Thyroid gland (tissue), 4 donors: ENCODE measurements around the gene TCOF1. TPM values are rescaled to one million over a fixed set of nuclear protein-coding genes. Genes with fewer than 3 reads are reported as not detected.
A peak's percentile ranks its signal among the peaks of the same experiment; 100 is the strongest.

ENCODE experiments used
- DNase-seq, 2 donors: peaks; one replicate each; pipeline ENCODE4 v3.0.0-alpha.2; 2019
- H3K27ac ChIP-seq, 3 donors: fragments of 200-600 bp; sonication (generic); 1 replicate in 2 of 3; 2 replicates in 1 of 3; pipeline ENCODE4 v1.5.1; 2016 to 2019; ENCODE audit warnings: mild to moderate bottlenecking in 1 of 3, moderate library complexity in 1 of 3
- H3K27me3 ChIP-seq: fragments of 200-600 bp; sonication (generic); one replicate; pipeline ENCODE4 v1.5.1; 2019
- H3K36me3 ChIP-seq, 2 donors: fragments of 200-600 bp; sonication (generic); one replicate each; pipeline ENCODE4 v1.5.1; 2016 to 2019
- H3K4me1 ChIP-seq, 2 donors: fragments of 200-600 bp; sonication (generic); one replicate each; pipeline ENCODE4 v1.5.1; 2017 to 2019
- H3K4me3 ChIP-seq, 3 donors: fragments of 200-600 bp; sonication (generic); replicated peaks in 1 of 3; 1 replicate in 2 of 3; 2 replicates in 1 of 3; pipeline ENCODE4 v1.5.1; 2016; ENCODE audit warnings: mild to moderate bottlenecking in 1 of 3
- H3K9me3 ChIP-seq: fragments of 200-600 bp; sonication (generic); one replicate; pipeline ENCODE4 v1.5.1; 2017
- POLR2A ChIP-seq, 2 donors: fragments of 450-650 bp; IDR thresholded peaks; one replicate each; pipeline ENCODE4 v1.6.1; 2017; ENCODE audit warnings: antibody characterized with exemption in 2 of 2, mild to moderate bottlenecking in 2 of 2, moderate library complexity in 1 of 2
- WGBS, 2 donors: methylation state at CpG; one replicate each; pipeline ENCODE4 v1.1.5; 2017; 5-methylcytosine and 5-hydroxymethylcytosine counted together
- intact Hi-C: fragments of 100-400 bp; cut with DNase I; formaldehyde crosslinking; loops from one replicate; pipeline ENCODE4 v1.15.1; 2023
- total RNA-seq, 4 donors: library from RNA; depleted of rRNA; stranded (reverse); fragments of >200 nt; gene quantifications; one replicate each; pipeline ENCODE4 v1.2.3, GENCODE V29; 2016
- TF ChIP-seq, protein P1 (sequence below), 6 experiments: fragments of 200-600 bp in 3 of 6; fragments of 450-650 bp in 3 of 6; sonication (generic) in 3 of 6; IDR thresholded peaks; one replicate each; pipeline ENCODE4 v1.5.1; 2016 to 2019; ENCODE audit warnings: antibody characterized with exemption in 6 of 6, mild to moderate bottlenecking in 2 of 6, inconsistent platforms in 1 of 6, moderate library complexity in 1 of 6

TCOF1 gene
- total RNA-seq, 4 donors from 2014 or later: 20.7 to 28.0 (median 25.3) TPM

DNA sequence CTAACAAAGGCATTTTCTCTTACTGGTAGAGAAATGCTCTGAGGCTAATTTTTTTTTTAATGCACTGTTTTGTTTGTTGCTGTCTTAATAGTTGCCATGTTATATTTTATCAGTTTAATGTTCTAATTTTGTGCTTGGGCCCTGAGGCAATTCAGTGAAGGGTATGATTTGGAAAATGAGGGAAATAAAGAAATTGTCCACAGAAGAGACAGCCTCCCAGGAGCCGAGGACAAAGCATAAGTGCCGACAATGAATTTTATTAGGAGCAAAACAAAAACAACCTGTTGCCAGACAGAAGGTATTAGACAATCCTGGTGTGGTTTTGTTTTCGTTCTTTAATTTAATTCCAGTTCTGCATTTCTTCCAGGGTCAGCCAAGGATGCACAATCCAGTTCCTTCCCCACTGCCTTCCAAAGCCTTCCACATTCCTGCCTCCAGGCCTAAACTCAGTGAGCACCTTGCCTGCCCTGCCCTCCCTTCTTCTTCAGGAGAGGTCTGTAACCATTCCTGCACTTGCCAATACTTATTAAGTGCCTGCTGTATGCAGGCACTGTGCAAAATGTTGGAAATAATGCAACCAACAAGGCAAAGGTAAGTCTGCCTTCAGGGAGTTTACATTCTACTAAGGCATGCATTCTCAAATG, 4.3 kb upstream of the TCOF1 start:
- Histone ChIP-seq H3K27ac (no peak overlapping the region), H3K36me3 (no peaks in the 10 kb centered on the region), H3K27me3 (no peaks in the 10 kb centered on the region), H3K9me3 (no peaks in the 10 kb centered on the region), H3K4me3 (no peak overlapping the region), H3K4me1 (peaks cover under 1 to 2% of the 10 kb centered on the region in 2 donors)
- no peak for DNase-seq
- intact Hi-C loops: no loop called here
- no peak for TF ChIP-seq POLR2A (IDR thresholded peaks at IDR 0.05)
- TF ChIP-seq, protein P1, sequence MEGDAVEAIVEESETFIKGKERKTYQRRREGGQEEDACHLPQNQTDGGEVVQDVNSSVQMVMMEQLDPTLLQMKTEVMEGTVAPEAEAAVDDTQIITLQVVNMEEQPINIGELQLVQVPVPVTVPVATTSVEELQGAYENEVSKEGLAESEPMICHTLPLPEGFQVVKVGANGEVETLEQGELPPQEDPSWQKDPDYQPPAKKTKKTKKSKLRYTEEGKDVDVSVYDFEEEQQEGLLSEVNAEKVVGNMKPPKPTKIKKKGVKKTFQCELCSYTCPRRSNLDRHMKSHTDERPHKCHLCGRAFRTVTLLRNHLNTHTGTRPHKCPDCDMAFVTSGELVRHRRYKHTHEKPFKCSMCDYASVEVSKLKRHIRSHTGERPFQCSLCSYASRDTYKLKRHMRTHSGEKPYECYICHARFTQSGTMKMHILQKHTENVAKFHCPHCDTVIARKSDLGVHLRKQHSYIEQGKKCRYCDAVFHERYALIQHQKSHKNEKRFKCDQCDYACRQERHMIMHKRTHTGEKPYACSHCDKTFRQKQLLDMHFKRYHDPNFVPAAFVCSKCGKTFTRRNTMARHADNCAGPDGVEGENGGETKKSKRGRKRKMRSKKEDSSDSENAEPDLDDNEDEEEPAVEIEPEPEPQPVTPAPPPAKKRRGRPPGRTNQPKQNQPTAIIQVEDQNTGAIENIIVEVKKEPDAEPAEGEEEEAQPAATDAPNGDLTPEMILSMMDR (IDR thresholded peaks at IDR 0.05): no peak
- 87 to 89% methylated on average over 3 of the region's 3 CpGs for WGBS, 2 donors

DNA sequence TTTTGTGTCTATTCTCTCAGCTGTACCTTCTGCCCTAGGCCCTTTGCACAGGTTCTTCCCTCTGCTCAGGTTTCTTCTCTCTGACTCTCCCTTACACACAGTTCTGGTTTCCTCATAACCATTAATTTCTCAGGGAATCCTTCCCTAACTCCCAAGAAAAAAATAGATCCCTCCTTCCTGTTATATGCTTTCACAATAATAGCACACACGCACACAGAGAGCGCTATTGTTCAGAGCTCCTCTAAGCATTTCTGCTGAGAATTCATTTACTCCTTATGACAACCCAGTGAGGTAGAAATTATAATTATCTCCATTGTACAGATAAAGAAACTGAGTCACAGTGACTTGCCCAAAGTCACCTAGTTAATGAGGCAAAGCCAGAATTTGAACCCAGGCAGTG, 1.7 kb upstream of the TCOF1 start:
- Histone ChIP-seq H3K27ac (no peak overlapping the region), H3K9me3 (no peaks in the 10 kb centered on the region), H3K27me3 (no peaks in the 10 kb centered on the region), H3K4me3 (no peak overlapping the region), H3K36me3 (no peaks in the 10 kb centered on the region), H3K4me1 (peaks cover 8 to 12% of the 10 kb centered on the region in 2 donors)
- TF ChIP-seq, protein P1 (IDR thresholded peaks at IDR 0.05): no peak
- no peak for TF ChIP-seq POLR2A (IDR thresholded peaks at IDR 0.05)
- DNase-seq: no peak
- WGBS, 2 donors: 96% methylated on average over 2 of the region's 2 CpGs
- intact Hi-C loops: no loop called here

DNA sequence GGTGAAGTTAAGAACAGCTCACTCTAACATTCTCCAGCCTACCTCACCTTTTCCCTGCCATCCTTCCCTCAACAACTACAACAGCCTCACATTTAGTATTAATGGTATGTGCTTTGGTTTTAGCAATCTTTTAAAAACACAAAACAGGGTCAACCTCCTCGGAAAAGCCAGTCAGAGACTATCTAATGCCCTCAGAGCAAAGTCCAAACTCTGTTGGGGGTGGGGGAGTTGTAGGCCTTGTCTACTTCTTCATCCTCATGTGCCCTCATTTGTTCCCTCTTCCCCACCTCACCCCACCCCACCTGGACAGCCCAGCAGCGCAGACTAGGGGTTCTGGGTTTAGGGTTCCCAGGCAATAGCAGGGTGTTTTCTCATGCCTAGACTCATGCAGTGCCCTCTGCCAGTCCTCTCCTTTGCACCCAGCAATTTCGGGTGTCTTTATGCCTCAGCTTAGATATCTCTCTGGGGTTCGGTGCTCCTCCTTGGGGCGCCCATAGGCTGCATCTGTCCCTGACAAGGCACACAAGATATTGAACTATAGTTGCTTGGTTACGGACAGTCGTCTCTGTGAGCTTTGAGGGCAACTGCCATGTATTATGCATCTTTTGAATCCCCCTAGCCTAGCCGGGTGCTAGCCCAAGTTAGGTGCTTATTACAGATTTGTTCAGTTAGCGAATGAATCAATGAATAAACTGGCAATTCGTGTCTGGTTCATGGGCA, 762 bp upstream of the TCOF1 start:
- Histone ChIP-seq H3K27ac (no peak overlapping the region), H3K27me3 (no peaks in the 10 kb centered on the region), H3K36me3 (peaks cover 0 to 8% of the 10 kb centered on the region in 2 donors), H3K4me1 (peaks cover 8 to 12% of the 10 kb centered on the region in 2 donors), H3K4me3 (peak overlapping the region in 1 of 3 donors; percentile 79), H3K9me3 (no peaks in the 10 kb centered on the region)
- intact Hi-C loops: no loop called here
- no peak for TF ChIP-seq POLR2A (IDR thresholded peaks at IDR 0.05)
- TF ChIP-seq, protein P1 (IDR thresholded peaks at IDR 0.05): no peak
- 70 to 74% methylated on average over 10 of the region's 10 CpGs for WGBS, 2 donors
- peak in 1 of 2 donors; percentile 7 for DNase-seq

DNA sequence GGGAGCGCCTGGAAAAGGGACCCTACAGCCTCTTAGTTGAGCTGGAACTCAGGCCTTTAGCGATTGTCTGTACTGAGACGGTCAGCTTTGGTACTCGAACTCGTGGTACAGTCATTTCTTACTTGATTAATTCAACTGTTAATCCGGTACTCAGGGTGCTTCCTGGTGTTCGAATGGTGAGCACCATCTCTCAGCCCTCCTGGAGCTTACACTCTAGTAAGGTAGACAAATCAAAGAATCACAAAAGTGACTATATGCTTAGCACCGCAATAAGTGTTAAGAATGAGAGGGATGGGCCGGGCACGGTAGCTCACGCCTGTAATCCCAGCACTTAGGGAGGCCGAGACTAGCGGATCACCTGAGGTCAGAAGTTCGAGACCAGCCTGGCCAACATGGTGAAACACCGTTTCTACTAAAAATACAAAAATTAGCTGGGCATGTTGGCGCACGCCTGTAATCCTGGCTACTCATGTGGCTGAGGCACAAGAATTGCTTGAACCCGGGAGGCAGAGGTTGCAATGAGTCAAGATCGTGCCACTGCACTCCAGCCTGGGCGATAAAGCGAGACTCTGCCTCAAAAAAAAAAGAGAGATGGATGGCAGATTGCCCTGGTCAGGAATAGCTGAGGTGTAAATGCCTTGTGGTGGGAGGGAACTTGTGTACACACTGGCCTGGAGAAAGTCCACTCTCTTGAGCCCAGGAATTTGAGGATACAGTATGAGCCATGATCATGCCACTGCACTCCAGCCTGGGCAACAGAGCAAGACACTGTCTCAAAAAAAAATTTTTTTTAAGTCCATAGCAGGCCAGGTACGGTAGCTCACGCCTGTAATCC, 981 bp downstream of the TCOF1 start:
- Histone ChIP-seq H3K4me3 (peak overlapping the region; percentile 78 to 87 (median 79)), H3K4me1 (peaks cover 8 to 12% of the 10 kb centered on the region in 2 donors), H3K9me3 (no peaks in the 10 kb centered on the region), H3K27me3 (no peaks in the 10 kb centered on the region), H3K36me3 (peaks cover 0 to 21% of the 10 kb centered on the region in 2 donors), H3K27ac (no peak overlapping the region)
- TF ChIP-seq, protein P1 (IDR thresholded peaks at IDR 0.05): no peak
- DNase-seq: no peak
- intact Hi-C loops: no loop called here
- 52 to 54% methylated on average over 22 to 23 of the region's 23 CpGs for WGBS, 2 donors
